ENCODE results near the gene PCDHA1.

DNA sequence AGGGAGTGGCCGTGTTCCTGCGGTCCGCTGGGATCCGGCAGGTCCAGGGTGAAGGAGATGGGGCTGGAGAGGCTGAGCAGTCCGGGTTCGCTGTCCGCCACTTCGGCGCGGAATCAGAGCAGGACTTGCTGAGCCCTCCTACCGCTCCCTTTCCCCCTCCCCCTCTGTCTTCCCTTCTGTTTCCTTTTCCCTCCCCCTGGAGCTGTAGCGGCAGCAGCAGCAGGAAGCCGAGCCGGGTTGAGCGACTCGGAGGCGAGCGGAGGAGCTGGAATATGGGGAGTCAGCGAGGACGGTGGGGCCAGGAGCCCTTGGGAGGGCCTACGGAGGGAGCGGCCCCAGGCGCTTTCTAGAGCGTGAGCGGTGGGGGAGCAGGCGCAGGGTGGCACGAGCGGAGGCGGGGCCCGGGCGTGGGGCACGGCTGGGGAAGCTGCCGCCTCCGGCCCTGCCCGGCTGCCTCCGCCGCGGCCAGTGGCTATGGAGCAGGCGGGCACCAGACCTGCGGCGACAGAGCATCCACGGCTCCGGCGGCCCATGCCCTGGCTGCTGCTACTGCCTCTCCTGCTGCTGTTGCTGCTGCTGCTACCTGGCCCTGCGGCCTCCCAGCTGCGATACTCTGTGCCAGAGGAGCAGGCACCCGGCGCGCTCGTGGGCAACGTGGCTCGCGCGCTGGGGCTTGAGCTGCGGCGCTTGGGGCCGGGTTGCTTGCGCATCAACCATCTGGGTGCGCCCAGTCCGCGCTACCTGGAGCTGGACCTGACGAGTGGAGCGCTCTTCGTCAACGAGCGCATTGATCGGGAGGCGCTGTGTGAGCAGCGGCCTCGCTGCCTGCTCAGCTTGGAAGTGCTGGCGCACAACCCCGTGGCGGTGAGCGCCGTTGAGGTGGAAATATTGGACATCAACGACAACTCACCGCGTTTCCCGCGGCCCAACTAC is 180.6 kb downstream of the PCDHA1 start, which contains the start of gene PCDHAC2:
- TF ChIP-seq GATA2 (IDR thresholded peaks at IDR 0.05; ENCODE audit: low read depth, low read length) (no peak), GATA3 (IDR thresholded peaks at IDR 0.05; ENCODE audit: low read depth, low read length) (no peak)
